ENCODE data around the gene CNN2. TPM values are rescaled to one million over a fixed set of nuclear protein-coding genes. Genes with fewer than 3 reads are reported as not detected.

The CNN2 gene
- total RNA-seq, 2 experiments from 2014 or later = 417 to 455 TPM

GRCh38 chr19:1060689-1061088 lies 34.3 kb downstream of the CNN2 start:
- ChIA-PET CTCF (interaction anchor here (1.1 kb wide), 1 partner anchor 39 kb away, joined by 3 read pairs; the partner anchor contains the start of gene RNU6-2), POLR2A (no interaction called here)
- DNase-seq (no peak), ATAC-seq (no peak)
- Mint-ChIP-seq H3K9me3 (ENCODE audit: insufficient read depth) (no peaks in the 10 kb centered on the region), H3K27me3 (ENCODE audit: low read depth) (no peaks in the 10 kb centered on the region), H3K4me3 (no peak overlapping the region), H3K36me3 (ENCODE audit: low read depth) (peaks cover 51% of the 10 kb centered on the region), H3K4me1 (ENCODE audit: low read depth) (peaks cover 38% of the 10 kb centered on the region), H3K27ac (no peak overlapping the region)

- H3K27ac Mint-ChIP-seq = no peak overlapping the region
- H3K36me3 Mint-ChIP-seq (ENCODE audit: low read depth) = peaks cover 40% of the 10 kb centered on the region
- H3K27me3 Mint-ChIP-seq (ENCODE audit: low read depth) = no peaks in the 10 kb centered on the region
- DNase-seq (no peak), ATAC-seq (no peak)
- no peaks in the 10 kb centered on the region for H3K9me3 Mint-ChIP-seq (ENCODE audit: insufficient read depth)
- ChIA-PET CTCF (no interaction called here), POLR2A (interaction anchor here (0.7 kb wide), 1 partner anchor 21 kb away, joined by 3 read pairs; no protein-coding TSS in a partner anchor)
- peaks cover 49% of the 10 kb centered on the region for H3K4me1 Mint-ChIP-seq (ENCODE audit: low read depth)
- no peak overlapping the region for H3K4me3 Mint-ChIP-seq
These were observed 35.6 kb downstream of the CNN2 start for GRCh38 chr19:1061987-1062386.

- CTCF ChIA-PET = no interaction called here
- Mint-ChIP-seq H3K27ac (no peak overlapping the region), H3K27me3 (ENCODE audit: low read depth) (no peaks in the 10 kb centered on the region), H3K9me3 (ENCODE audit: insufficient read depth) (no peaks in the 10 kb centered on the region), H3K4me1 (ENCODE audit: low read depth) (peaks cover 45% of the 10 kb centered on the region), H3K4me3 (no peak overlapping the region), H3K36me3 (ENCODE audit: low read depth) (peaks cover 35% of the 10 kb centered on the region)
- POLR2A ChIA-PET = interaction anchor here (0.7 kb wide), 1 partner anchor 22 kb away, joined by 3 read pairs; no protein-coding TSS in a partner anchor
- no peak for ATAC-seq
- peak; percentile 56 for DNase-seq
These were observed 36.1 kb downstream of the CNN2 start for GRCh38 chr19:1062387-1063029.

- Mint-ChIP-seq H3K27me3 (ENCODE audit: low read depth) (no peaks in the 10 kb centered on the region), H3K36me3 (ENCODE audit: low read depth) (peaks cover 29% of the 10 kb centered on the region), H3K4me1 (ENCODE audit: low read depth) (peaks cover 39% of the 10 kb centered on the region), H3K4me3 (no peak overlapping the region), H3K9me3 (ENCODE audit: insufficient read depth) (no peaks in the 10 kb centered on the region), H3K27ac (no peak overlapping the region)
- peak; percentile 69 for DNase-seq
- POLR2A ChIA-PET = interaction anchor here (0.7 to 5.5 kb wide), 2 partner anchors 16 to 22 kb away, joined by 3 to 113 read pairs; no protein-coding TSS in a partner anchor
- no peak for ATAC-seq
- CTCF ChIA-PET = interaction anchor here (4.8 kb wide), 1 partner anchor 23 kb away, joined by 33 read pairs; the partner anchor contains the start of gene ABCA7
These were observed 36.9 kb downstream of the CNN2 start for GRCh38 chr19:1063030-1063908.

- CTCF ChIA-PET = interaction anchor here (0.9 to 4.8 kb wide), 14 partner anchors 9 to 180 kb away, joined by 3 to 33 read pairs (median 5); partner anchors contain the start of gene ABCA7
- peaks cover 42% of the 10 kb centered on the region for H3K4me1 Mint-ChIP-seq (ENCODE audit: low read depth)
- H3K27ac Mint-ChIP-seq = peak overlapping the region; percentile 37
- no peak for ATAC-seq
- H3K9me3 Mint-ChIP-seq (ENCODE audit: insufficient read depth) = no peaks in the 10 kb centered on the region
- H3K4me3 Mint-ChIP-seq = no peak overlapping the region
- H3K27me3 Mint-ChIP-seq (ENCODE audit: low read depth) = no peaks in the 10 kb centered on the region
- POLR2A ChIA-PET = interaction anchor here (0.8 to 5.5 kb wide), 4 partner anchors 15 to 26 kb away, joined by 3 to 113 read pairs (median 8); partner anchors contain the start of gene ABCA7
- DNase-seq = no peak
- H3K36me3 Mint-ChIP-seq (ENCODE audit: low read depth) = peaks cover 31% of the 10 kb centered on the region
These were observed 37.7 kb downstream of the CNN2 start for GRCh38 chr19:1063909-1064660.

- ChIA-PET CTCF (interaction anchor here (0.9 to 4.8 kb wide), 18 partner anchors 10 to 179 kb away, joined by 3 to 33 read pairs (median 5); partner anchors contain the start of gene ABCA7), POLR2A (interaction anchor here (0.8 to 5.5 kb wide), 4 partner anchors 14 to 25 kb away, joined by 3 to 113 read pairs (median 8); partner anchors contain the start of gene ABCA7)
- H3K27me3 Mint-ChIP-seq (ENCODE audit: low read depth) = no peaks in the 10 kb centered on the region
- H3K36me3 Mint-ChIP-seq (ENCODE audit: low read depth) = peaks cover 31% of the 10 kb centered on the region
- H3K27ac Mint-ChIP-seq = peak overlapping the region; percentile 74
- peaks cover 48% of the 10 kb centered on the region for H3K4me1 Mint-ChIP-seq (ENCODE audit: low read depth)
- peak; percentile 38 for ATAC-seq
- H3K9me3 Mint-ChIP-seq (ENCODE audit: insufficient read depth) = no peaks in the 10 kb centered on the region
- H3K4me3 Mint-ChIP-seq = peak overlapping the region; percentile 19
- peak; percentile 77 for DNase-seq
These were observed 38.5 kb downstream of the CNN2 start for GRCh38 chr19:1064661-1065605.

- no peak for ATAC-seq
- Mint-ChIP-seq H3K4me1 (ENCODE audit: low read depth) (peaks cover 50% of the 10 kb centered on the region), H3K27ac (peak overlapping the region; percentile 57), H3K27me3 (ENCODE audit: low read depth) (no peaks in the 10 kb centered on the region), H3K4me3 (peak overlapping the region; percentile 38), H3K9me3 (ENCODE audit: insufficient read depth) (no peaks in the 10 kb centered on the region), H3K36me3 (ENCODE audit: low read depth) (peaks cover 33% of the 10 kb centered on the region)
- ChIA-PET POLR2A (interaction anchor here (1.7 to 5.5 kb wide), 4 partner anchors 13 to 27 kb away, joined by 7 to 113 read pairs (median 36); partner anchors contain the start of gene ABCA7), CTCF (interaction anchor here (1.0 to 4.8 kb wide), 11 partner anchors 9 to 201 kb away, joined by 3 to 33 read pairs (median 5); partner anchors contain the start of gene ABCA7)
- no peak for DNase-seq
These were observed 39.2 kb downstream of the CNN2 start for GRCh38 chr19:1065606-1066109.

- peak overlapping the region; percentile 90 for H3K27ac Mint-ChIP-seq
- H3K4me1 Mint-ChIP-seq (ENCODE audit: low read depth) = peaks cover 50% of the 10 kb centered on the region
These were observed 39.9 kb downstream of the CNN2 start for GRCh38 chr19:1066251-1066747.

GRCh38 chr19:1066748-1067340 lies 40.4 kb downstream of the CNN2 start, which contains the start of gene ARHGAP45:
Gene ARHGAP45, plus strand, starts transcription at chr19:1067167. Its CDS starts 239 bp downstream, at chr19:1067406.
- Mint-ChIP-seq H3K4me3 (peak within 1 kb of the TSS; percentile 91), H3K27ac (peak within 1 kb of the TSS; percentile 96), H3K27me3 (ENCODE audit: low read depth) (no peaks in the 10 kb centered on the region), H3K9me3 (ENCODE audit: insufficient read depth) (no peaks in the 10 kb centered on the region), H3K36me3 (ENCODE audit: low read depth) (peaks cover 34% of the 10 kb centered on the region), H3K4me1 (ENCODE audit: low read depth) (peaks cover 53% of the 10 kb centered on the region)
- ChIA-PET POLR2A (interaction anchor here (0.7 to 5.5 kb wide), 19 partner anchors 11 to 202 kb away, joined by 3 to 113 read pairs (median 5); partner anchors contain the start of genes ABCA7, CIRBP, CNN2 and GPX4), CTCF (interaction anchor here (0.5 to 4.8 kb wide), 16 partner anchors 9 to 200 kb away, joined by 3 to 33 read pairs (median 6); partner anchors contain the start of genes ABCA7 and CNN2)
- DNase-seq (peak; percentile 90), ATAC-seq (peak; percentile 60)

More at GRCh38 chr19:1066251-1066747, 39.9 kb downstream of the CNN2 start:
- Mint-ChIP-seq H3K27me3 (ENCODE audit: low read depth) (no peaks in the 10 kb centered on the region), H3K36me3 (ENCODE audit: low read depth) (peaks cover 33% of the 10 kb centered on the region), H3K4me3 (peak overlapping the region; percentile 91), H3K9me3 (ENCODE audit: insufficient read depth) (no peaks in the 10 kb centered on the region)
- CTCF ChIA-PET = interaction anchor here (0.5 to 4.8 kb wide), 12 partner anchors 10 to 200 kb away, joined by 3 to 33 read pairs (median 9); partner anchors contain the start of gene ABCA7
- POLR2A ChIA-PET = interaction anchor here (1.0 to 5.5 kb wide), 11 partner anchors 11 to 46 kb away, joined by 3 to 113 read pairs (median 8); partner anchors contain the start of genes ABCA7, GPX4, RNU6-2 and TMEM259
- DNase-seq = no peak
- ATAC-seq = no peak

Data from activated CD8-positive, alpha-beta T cell treated with anti-CD3 and anti-CD28 coated beads, Interleukin-2, amount 10 ng/mL, durations not matched to agents 7 days and 5 days (primary cell).